ENCODE measurements around the gene MGMT.

Gene MGMT

DNA sequence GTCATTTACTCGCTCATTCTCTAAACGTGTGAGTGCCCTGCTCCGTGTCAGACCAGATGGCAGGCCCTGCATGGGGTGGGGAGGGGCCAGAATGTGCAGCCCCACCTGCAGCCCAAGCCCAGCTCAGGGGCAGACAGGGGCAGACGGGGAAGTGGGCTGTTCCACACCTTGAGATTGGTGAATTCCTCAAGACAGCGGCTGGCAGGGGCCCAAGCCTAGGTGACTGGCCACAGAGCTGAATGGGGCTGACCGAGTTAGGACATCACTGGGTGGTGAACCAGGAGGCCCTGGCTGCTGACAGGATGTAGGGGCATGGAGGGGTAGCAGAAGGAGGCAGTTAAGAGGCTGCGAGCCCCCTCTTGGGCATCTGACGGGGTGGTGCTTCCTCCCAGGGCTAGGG, 79.1 kb downstream of the MGMT start:
- no peak for DNase-seq

DNA sequence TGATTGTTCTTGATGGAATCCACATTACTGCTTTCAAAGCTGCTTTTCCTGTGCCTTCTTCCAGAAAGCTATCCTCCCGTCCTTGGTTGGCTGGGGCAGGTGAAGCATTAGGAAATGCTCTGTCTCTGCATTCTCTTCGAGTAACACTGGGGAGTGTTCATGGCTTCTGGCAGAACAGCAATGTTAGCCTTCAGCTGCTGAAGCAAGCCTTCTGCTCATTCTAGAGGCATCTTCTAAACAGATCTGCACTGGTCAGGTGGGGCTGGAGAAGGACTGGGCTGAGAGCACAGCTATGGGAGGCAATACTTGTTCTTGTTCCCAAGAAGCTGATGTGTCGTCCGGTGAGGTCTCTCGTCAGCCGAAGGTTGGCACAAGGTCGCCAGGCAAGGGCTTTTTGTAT, 80.6 kb downstream of the MGMT start:
- DNase-seq: no peak

DNA sequence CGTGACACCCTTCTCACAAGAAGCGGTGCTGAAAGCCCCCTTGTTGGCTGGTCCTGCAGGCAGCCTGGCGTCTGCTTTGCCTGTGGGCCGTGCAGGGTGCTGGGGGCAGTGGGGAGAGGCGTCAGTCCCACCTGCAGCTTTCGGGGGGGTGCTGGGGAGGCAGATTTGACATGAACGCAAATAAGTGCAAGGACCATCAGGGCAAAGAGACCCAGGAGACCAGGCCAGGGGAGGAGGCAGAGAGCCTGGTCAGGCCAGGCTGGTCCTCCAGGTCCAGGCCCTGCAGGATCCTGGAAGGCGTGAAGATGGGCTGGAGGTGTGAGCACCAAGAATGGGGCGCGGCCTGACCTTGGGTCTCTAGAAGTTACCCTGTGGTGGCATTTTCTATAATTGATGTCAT, 81.6 kb downstream of the MGMT start:
- no peak for DNase-seq

DNA sequence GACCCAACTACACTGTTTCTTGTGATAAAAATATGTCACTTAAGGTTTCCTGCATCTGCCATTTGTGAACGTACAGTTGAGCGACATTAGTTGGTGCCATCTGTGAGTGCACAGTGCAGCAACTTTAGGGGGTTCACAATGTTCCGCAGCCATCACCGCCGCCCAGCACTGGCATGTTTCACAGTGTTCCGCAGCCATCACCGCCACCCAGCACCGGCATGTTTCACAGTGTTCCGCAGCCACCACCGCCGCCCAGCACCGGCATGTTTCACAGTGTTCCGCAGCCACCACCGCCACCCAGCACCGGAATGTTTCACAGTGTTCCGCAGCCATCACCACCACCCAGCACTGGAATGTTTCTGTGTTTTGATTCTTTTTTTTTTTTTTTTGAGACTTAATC, 83.0 kb downstream of the MGMT start:
- DNase-seq: no peak

DNA sequence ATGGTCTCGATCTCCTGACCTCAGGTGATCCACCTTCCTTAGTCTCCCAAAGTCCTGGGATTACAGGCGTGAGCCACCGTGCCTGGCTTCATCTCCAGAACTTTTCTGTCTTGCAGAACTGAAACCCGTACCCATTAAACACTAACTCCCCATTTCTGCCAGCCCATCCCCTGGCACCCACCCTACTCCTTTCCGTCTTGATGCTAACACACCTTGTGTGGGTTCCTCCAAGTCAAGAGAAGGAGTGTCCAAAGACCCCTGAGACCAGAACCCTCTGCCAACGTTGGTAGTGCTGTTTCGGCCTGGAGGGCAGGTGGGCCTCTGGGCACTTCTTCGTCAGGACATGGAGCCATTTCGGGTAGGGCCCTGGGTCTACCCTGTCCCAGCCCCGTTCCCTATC, 83.6 kb downstream of the MGMT start:
- no peak for DNase-seq

DNA sequence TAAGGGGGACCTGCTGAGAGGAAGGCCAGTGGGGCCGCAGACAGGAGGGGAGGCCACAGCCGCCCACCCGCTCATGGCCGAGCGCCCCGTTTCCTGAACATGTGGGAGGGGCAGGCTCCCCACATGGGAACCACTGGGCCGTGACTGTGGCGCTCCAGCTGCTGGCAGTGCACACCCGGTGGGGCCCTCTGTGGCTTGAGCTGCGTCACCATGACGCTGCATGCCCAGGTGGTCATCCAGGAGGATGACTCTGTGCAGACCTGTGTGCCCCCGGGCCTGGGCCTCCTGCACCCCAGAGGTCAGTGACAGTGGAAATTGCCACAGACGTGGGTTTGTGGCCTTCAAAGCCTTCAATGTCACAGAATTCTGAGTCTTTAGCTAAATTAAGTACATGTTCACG, 85.1 kb downstream of the MGMT start:
- no peak for DNase-seq

DNA sequence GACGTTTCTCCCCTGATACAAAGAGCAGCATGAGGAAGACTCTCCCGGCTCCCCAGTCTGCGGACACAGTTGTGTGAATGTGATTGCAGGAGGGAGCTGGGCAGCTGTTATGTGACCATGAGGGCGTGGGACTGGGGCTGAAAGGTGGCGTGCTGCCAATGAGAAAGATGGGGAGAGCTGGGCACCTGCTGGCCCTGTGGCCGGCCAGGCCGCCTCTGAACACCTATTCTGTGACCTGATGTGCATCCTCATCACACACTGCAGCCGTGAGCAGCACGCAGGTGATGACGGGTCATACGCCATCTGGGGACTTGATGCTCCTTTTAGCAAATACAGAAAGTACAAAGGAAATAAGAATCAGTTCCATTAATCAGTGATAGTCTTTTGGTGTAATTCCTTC, 86.9 kb downstream of the MGMT start:
- DNase-seq: no peak

DNA sequence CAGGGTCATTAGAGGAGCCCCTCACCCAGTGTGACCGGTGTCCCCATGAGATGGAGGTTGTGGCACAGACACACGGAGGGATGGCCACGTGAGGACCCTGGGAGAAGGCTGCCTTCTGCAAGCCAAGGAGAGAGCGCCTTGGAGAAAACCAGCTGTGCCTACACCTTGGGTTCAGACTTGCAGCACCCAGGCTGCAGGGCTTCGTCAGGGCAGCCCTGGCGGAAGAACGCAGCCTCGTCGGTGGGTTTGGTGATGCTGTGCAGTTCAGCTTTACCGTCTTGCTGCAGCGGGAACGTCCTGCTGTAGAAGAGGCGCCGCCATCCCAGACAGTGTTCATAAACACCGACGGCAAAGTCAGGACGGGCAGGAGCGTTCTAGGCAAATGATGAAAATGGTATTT, 89.3 kb downstream of the MGMT start:
- no peak for DNase-seq

DNA sequence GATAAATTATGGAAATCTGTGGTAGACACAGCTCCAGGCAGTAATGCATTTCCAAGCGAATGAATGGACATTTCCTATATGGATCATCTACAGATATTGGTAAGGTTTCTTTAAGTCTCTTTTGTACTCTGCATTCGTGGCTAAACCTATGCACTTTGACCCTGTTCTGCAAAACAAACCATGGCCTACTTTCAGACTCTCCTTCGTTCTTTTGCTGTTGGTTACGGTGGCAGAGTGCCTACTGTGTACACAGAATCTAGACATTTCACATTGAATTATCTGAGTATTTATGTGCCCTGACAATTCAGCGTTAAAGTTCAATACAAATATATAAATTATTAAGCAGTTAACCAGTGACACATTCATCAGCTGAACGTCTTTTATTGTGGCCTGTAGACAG, 93.3 kb downstream of the MGMT start:
- DNase-seq: no peak

DNA sequence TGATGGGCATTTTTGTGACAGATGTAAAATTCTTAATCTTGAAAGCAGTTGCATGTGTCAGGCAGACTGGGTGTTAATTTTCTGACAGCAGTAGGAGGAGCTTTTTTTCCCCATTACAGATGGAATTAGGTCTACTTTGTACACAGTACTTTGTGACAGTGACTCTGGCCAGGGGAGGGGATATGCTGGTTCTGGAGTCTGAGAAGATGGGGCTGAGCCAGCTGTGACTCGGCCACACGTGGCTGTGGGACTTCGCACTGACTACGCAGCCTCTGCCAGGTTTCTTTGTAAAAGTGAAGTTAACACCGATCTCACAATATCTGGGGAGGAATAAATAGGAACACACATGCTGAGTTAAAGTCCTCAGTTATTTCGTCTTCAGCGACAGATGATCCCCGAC, 95.4 kb downstream of the MGMT start:
- no peak for DNase-seq

DNA sequence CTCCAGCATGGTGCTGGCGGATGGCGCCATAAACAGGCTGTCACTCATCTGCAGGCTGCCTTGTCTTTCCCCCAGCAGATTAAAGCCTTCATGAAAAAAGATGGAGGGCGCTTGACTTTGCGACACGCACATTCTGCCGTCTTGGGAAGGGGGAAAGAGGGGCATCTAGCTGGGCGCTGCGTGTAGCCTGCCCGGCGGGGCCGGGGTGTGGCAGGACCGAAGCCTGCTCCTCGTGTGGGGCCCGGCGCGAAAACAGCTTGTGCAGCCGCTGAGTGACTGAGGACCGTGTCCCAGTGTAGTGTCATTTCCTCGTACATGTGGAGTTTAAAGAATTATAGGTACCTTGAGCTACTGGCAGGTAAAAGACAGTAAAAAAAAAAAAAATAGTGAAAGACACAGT, 97.9 kb downstream of the MGMT start:
- DNase-seq: no peak

DNA sequence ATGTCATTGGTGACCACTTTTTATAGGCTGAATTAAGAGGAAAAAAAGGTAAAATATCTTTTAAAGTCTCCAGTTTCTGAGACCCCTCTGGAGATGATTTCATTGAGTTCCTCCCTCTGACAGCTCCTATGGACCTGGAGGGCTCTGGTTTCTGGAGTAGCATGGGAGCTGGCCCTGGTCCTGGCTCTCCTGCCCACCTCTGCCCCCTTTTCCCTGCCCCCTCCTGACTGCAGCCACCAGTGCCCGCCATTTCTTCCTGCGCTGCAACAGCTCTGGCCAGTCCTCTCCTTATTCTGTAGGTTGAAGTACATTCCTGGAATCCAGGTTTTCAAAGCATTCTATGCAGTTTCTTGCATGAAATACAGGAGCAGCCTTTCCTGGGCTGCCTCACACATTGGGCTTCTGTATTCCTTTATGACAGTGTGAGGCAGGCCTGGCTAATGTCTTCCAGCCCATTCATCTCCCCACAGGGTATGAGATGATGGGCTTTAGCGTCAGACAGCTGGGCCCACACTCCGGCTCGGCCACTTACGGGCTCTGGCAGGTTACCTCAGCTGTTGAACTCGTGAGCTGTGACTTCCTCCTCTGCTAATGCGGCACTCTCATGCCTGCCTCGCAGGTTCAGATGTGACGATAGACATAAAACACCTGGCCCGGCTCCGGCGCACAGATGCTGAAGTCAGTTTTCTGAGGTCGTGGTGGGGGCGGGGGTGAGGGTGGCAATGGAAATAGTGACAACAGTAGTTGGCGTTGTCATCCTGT, 101.7 kb downstream of the MGMT start:
- no peak for DNase-seq

DNA sequence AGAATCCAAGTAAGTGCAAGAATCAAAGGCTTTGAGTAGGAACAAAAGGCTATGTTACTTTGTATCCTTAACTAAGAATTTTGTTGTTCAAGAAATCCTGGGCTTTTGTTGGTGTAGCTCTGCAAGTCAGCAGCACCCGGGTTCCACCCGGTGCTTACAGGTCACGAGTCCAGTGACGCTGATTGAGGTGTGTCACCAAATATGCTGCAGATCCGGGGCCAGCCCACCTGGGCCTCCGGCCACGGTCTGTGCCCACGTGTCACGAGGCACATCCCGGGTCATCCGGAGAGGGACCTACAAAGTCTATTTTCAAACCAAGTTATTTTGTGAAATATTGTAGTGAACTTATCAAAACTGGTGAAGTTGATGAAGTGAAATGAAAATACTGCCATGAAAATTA, 103.1 kb downstream of the MGMT start:
- no peak for DNase-seq

DNA sequence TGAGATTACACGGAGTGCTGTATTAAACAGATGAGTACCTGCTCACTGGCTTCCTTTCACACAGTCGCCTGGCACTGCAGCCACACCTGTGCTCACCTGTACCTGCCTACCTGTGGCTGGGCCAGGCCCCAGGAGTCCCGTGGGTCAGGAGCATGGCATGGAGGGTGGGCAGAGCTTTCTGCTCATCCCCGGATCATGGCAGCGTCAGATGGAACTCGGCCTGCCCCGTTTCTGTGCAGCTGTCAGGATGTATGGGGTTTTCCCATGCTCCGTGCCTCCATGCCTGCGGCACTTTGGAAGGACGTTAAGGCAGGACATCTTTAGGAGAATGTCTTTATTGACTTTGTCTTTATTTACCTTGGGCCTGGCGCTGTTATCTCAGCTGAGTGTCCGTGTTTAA, 112.2 kb downstream of the MGMT start:
- no peak for DNase-seq

DNA sequence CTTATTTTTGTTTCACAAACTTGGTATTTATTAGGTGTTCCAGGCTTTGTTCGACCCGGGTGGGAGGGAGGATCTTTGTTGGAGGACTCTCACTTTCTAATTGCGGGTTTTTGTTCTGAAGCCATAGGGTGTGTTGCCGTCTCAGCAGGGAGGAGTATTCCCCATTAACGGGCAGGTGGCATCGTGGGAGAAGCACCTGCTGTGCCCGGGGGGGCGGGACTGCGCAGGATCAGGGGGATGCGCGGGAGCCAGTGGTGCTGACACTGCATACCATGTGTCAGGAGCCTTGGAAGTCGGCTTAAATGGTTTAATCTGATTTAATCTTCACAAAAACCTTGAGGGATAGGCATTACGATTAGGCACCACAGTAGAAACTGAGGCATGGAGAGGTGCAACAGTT, 113.0 kb downstream of the MGMT start:
- DNase-seq: no peak

DNA sequence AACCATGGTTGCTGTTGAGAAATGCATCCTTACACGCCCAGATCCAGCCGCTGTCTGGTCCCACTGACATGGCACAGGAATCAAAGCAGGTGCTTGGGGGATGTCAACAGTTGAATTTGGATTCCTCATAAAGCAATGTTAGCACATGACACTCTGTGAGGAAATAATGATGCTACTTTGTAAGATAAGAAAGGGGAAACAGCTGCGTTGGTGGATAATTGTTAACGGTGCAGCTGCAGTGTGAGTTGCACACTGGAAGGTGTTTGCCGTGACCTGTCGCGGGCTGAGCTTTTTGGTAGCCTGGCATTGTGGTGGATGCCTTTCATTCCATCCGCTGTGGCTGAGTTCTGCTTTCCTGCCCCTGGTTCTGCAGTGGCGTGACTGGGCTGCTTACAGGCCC, 113.9 kb downstream of the MGMT start:
- DNase-seq: no peak

DNA sequence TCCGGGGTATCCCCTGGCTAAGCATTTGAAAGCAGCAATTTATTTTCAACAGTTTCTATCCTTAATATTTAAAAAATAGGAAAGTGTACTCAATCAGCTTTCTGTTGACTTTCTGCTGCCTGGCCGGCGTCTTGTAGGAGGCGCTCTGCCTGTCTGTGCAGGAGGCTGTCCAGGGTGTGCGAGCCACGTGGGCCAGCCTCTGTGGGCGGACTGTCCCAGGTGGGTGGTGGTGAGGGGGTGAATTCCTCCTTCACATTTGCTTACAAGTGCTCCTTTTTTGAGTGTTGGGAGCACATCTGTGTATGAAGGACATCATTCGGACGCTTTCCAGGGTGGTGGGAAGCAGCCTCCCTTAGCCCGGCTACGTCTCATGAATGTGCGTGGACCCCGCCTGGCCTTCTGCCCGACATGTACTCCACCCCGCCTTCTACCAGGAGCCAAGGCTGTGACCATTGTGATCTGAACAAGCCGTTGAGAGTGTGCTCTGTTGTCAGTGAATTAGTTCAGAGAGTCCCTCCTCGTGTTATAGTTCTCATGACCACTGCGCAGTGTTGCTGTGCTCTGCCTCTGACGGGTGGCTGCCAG, 114.9 kb downstream of the MGMT start:
- DNase-seq: no peak

DNA sequence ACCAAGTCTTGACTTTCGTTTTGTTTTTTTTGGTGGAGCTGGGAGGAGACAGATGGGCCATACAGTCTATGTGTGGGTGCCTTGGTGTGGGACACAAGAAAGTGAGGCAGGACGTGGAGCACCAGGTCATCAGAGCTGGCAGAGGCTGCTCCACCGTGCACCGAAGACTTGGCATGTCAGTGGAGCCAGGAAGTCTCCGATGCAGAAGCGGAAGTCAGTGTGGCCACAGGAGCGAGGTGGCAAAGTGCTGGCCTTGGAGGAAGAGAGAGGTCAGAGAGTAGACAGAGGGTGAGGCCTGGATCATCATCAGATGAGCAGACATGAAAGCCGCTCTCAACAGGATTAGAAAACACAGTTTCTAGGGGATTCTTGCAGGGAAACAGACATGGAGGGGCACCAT, 116.8 kb downstream of the MGMT start:
- DNase-seq: no peak

DNA sequence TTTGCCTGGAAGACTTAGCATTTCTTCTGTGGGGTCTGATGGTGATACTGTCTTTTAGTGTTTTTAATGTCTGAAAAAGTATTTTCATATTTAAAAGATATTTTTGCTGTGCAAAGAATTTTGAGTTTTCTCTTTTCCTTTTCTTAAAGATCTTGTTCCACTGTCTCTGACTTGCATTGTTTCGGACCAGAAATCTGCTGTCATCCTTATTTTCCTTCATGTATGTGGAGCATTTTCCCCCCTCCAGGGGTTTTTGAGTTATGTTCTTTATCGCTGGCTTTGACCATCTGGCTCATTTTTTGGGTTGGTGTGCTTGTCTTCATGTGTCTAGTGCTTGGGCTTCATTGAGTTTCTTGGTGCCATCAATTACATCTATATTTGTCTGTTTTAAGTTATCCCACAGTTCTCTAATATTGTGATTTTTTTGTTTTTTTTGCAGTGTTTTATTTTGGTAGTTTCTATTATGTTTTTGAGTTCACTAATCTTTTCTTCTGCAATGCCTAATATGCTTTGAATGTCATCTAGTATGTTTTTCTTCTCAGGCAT, 119.9 kb downstream of the MGMT start:
- DNase-seq: no peak

DNA sequence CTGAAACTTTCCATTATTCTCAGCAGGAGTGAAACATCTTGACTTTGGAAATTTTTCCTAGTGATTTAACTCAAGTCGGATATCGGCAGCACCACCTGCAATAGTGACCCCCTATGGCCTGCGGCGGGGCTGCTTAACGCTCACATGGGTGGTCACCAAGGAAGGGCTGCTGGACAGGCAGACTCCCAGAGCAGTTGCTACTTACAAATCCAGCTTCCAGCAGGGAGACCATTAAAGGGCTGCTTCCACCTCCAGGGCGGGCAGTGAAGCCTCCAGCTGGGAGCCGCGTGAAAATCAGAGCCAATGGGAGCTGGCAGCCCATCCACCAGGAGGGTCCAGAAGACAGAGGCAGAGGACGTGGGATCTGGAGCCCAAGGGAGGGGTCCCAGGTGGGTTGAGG, 122.5 kb downstream of the MGMT start:
- no peak for DNase-seq

DNA sequence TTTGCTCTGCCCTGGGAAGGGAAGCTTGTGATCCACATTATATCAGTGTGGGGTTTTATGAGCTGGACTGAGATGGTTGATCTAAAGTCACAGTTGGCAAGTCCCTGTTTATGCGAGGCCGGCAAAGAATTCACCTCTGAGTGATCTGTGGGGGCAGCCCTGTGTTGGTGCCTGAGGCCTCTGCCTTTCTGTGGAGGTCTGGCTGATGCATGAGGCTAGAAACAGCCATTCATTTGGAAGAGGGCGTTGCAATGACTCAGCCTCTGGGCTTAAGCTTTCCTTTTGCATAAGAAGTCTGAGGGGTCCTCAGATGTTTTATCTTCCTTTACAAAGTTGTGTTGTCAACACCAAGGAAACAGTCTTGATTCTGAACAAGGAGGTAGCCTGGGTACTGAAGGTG, 126.9 kb downstream of the MGMT start:
- DNase-seq: no peak

DNA sequence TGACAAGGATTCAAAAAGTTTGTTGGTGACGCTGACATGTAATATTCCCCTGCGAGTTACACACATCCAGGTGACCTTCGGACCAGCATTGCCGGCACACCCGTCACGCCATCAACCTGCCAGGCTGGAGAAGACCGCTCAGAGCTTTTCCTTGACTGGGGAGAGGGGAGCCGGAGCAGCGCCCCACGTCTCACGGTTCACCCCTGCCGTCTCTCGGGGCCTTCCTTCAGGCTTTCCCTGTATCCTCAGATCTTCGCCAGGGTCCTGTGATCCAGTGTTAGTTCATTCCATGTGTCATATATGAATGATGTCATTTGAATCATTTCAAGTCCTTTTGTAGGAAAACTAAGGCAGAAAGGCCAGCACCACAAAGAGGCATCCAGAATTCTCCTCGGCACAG, 127.8 kb downstream of the MGMT start:
- DNase-seq: no peak

DNA sequence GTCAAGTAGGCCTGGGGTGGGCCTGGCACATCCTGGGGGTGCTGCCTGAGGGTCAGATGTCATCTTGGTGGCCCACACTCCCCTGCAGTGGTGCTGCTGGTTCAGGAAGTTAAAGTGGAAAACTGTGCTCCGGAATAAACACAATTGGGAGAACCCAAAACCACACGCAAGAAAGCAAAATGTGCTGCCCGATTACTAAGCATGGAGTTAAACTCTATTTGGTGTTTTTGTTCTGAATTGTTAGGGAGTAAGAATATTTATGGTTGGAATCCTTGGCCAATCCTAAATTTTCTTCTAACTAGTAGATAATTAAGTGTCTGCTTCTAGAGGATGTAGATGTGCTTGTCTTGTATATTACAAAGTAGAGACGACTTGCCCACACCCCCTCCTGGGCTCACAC, 131.4 kb downstream of the MGMT start:
- DNase-seq: no peak

DNA sequence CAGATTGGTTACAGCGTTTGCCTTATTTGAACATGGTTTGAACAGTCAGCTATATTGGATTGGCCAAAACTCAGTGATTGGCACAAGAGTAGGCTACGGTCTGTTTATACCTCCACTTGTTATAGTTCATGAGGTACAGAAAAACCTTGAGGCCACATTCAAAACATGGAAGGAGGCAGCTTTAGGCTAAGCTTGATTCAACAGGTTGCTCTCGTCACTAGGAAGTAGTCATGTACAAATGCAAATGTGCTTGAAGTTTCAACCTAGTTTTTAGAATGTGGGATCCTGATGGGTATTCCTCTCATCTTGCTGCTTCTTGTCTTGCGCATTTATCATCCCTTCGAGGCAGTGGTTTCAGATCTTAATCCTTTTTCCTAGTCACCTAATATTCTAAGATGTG, 132.1 kb downstream of the MGMT start:
- no peak for DNase-seq

DNA sequence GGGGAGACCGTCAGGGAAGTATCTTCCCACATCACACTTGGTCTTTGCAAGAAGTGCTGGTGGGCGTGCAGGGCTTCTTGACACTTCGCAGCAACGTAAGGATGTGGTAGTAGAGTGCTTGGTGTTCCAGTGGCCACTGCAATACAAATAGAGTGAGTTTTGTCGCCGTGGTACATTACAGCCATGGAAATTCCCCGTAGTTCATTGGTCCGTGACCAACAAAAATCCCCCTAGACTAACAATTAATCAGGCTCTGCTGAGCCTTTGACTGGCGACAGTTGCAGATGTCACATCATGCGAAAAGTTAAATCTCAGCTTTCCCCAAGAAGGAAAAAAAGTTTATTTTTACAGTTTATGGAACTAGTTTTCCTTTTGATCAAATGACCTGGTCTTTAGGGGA, 134.7 kb downstream of the MGMT start:
- no peak for DNase-seq

Measured in stimulated activated CD4-positive, alpha-beta T cell treated with anti-CD3 and anti-CD28 coated beads, Interleukin-4, amount 100 ng/mL, for 24 hours (primary cell).